HG03565 (cell line): Measurements from ENCODE around the gene UBE2D2.
A peak's percentile ranks its signal among the peaks of the same experiment; 100 is the strongest.
"Not testable (repeated sequence)": the region's sequence is repeated elsewhere in the genome, so short reads cannot be mapped to it uniquely, and the experiment has no call there.

ENCODE experiments used
- ATAC-seq: cut with Tn5 transposase; IDR thresholded peaks from one replicate; pipeline ENCODE4 v1.9.1; 2021; ENCODE audit warnings: mild to moderate bottlenecking, moderate library complexity; ENCODE audit not compliant: unreplicated experiment

The UBE2D2 gene

GRCh38 chr5:139546593-139546992, 14.5 kb upstream of the UBE2D2 start:
- ATAC-seq: not testable (repeated sequence)

- no peak for ATAC-seq
These were observed 11.8 kb upstream of the UBE2D2 start for GRCh38 chr5:139549162-139549894.

GRCh38 chr5:139550051-139550872, 10.9 kb upstream of the UBE2D2 start:
- ATAC-seq: not testable (repeated sequence)

GRCh38 chr5:139551191-139551889, 9.8 kb upstream of the UBE2D2 start:
- ATAC-seq: no peak

- no peak for ATAC-seq
These were observed 8.1 kb upstream of the UBE2D2 start for GRCh38 chr5:139552893-139553575.

- no peak for ATAC-seq
These were observed 6.9 kb upstream of the UBE2D2 start for GRCh38 chr5:139554264-139554663.

GRCh38 chr5:139557811-139558210, 3.3 kb upstream of the UBE2D2 start:
- ATAC-seq: no peak

- peak; percentile 11 for ATAC-seq
These were observed 714 bp downstream of the UBE2D2 start for GRCh38 chr5:139561655-139562451.

- ATAC-seq: no peak
These were observed 1.7 kb downstream of the UBE2D2 start for GRCh38 chr5:139562847-139563246.

- peak; percentile 38 for ATAC-seq
These were observed 4.5 kb downstream of the UBE2D2 start for GRCh38 chr5:139565411-139566305.

- no peak for ATAC-seq
These were observed 5.5 kb downstream of the UBE2D2 start for GRCh38 chr5:139566611-139567010.

GRCh38 chr5:139569270-139569955, 8.3 kb downstream of the UBE2D2 start:
- no peak for ATAC-seq

GRCh38 chr5:139571543-139571942, 10.4 kb downstream of the UBE2D2 start:
- ATAC-seq: no peak

GRCh38 chr5:139571966-139572365, 10.8 kb downstream of the UBE2D2 start:
- no peak for ATAC-seq

GRCh38 chr5:139574641-139575312, 13.6 kb downstream of the UBE2D2 start:
- ATAC-seq: peak; percentile 33

GRCh38 chr5:139575313-139575646, 14.1 kb downstream of the UBE2D2 start:
- ATAC-seq: no peak

GRCh38 chr5:139575751-139576150, 14.6 kb downstream of the UBE2D2 start:
- no peak for ATAC-seq

- ATAC-seq: no peak
These were observed 16.7 kb downstream of the UBE2D2 start for GRCh38 chr5:139577689-139578290.
